Right lobe of liver (tissue), 6 donors: ENCODE measurements around the gene PYGL. TPM values are rescaled to one million over a fixed set of nuclear protein-coding genes. Genes with fewer than 3 reads are reported as not detected.

Experiments
- ATAC-seq, 4 donors: fragments of 200-7000 bp; cut with Tn5 transposase; one replicate each; pipeline ENCODE4 v1.9.1; 2020; ENCODE audit warnings: mild to moderate bottlenecking in 4 of 4, moderate library complexity in 4 of 4
- DNase-seq, 3 donors: peaks; one replicate each; pipeline ENCODE4 v3.0.0-alpha.2; 2020
- H3K27ac ChIP-seq, 3 donors: fragments of 200-600 bp; one replicate each; pipeline ENCODE4 v1.8.0; 2022
- H3K27me3 ChIP-seq, 2 donors: fragments of 200-600 bp; one replicate each; pipeline ENCODE4 v1.8.0; 2022
- H3K36me3 ChIP-seq, 4 donors: fragments of 200-600 bp; sonication (generic) in 1 of 4; one replicate each; pipeline versions ENCODE4 v1.5.1 to v1.8.0; 2017 to 2022; ENCODE audit warnings: control low read depth in 1 of 4
- H3K4me1 ChIP-seq, 4 donors: fragments of 200-600 bp; sonication (generic) in 1 of 4; one replicate each; pipeline versions ENCODE4 v1.5.1 to v1.8.0; 2017 to 2022; ENCODE audit warnings: control low read depth in 1 of 4
- H3K4me3 ChIP-seq, 3 donors: fragments of 200-600 bp; one replicate each; pipeline ENCODE4 v1.8.0; 2022
- H3K9me3 ChIP-seq, 4 donors: fragments of 200-600 bp; sonication (generic) in 1 of 4; one replicate each; pipeline versions ENCODE4 v1.5.1 to v1.8.0; 2017 to 2022; ENCODE audit warnings: control low read depth in 1 of 4
- POLR2A ChIP-seq: fragments of 450-650 bp; IDR thresholded peaks from one replicate; pipeline ENCODE4 v1.6.1; 2017; ENCODE audit warnings: antibody characterized with exemption, mild to moderate bottlenecking
- WGBS: methylation state at CpG from one replicate; pipeline ENCODE4 v1.1.6; 2018; ENCODE audit warnings: low coverage, low lambda C conversion rate; ENCODE audit not compliant: insufficient coverage; ENCODE audit errors: missing lambda C conversion rate; 5-methylcytosine and 5-hydroxymethylcytosine counted together
- intact Hi-C, 2 donors: fragments of 100-400 bp; cut with DNase I; formaldehyde crosslinking; loops; one replicate each; pipeline versions ENCODE4 v1.11.2 to v1.14.1; 2022
- total RNA-seq, 6 experiments: library from RNA; depleted of rRNA in 2 of 6; stranded (reverse); fragments of >200 nt in 2 of 6; fragmentation: NEBNext Ultra II Directional in 3 of 6; extraction: Animal tissue kit (Norgen Biotek cat#: 25700) in 3 of 6; gene quantifications; one replicate each; pipeline versions ENCODE4 v1.1.0 to v1.2.4, GENCODE V29; 2016 to 2023
- TF ChIP-seq, protein P1 (sequence below), 4 donors: fragments of 200-600 bp in 3 of 4; fragments of 450-650 bp in 1 of 4; IDR thresholded peaks; one replicate each; pipeline versions ENCODE4 v1.5.1 to v1.8.0; 2016 to 2022; ENCODE audit warnings: antibody characterized with exemption in 4 of 4, mild to moderate bottlenecking in 2 of 4
- donor health status: DM: no; HTN: yes; CAD: no.
- donor health status: DM: no; HTN: no; CAD: no.
- donor health status: DM: no; HTN: no; CAD: no.
- donor health status: DM: no; HTN: yes; CAD: no.
- donor health status: DM: no; HTN: yes; CAD: no.

Gene PYGL
- total RNA-seq, 6 experiments from 2014 or later = 80.1 to 130 (median 107) TPM

GRCh38 chr14:50928002-50928635 lies 16.2 kb downstream of the PYGL start:
- peaks cover 0 to 30% (median 0%) of the 10 kb centered on the region in 4 donors for H3K4me1 ChIP-seq
- intact Hi-C loops = no loop called here
- H3K36me3 ChIP-seq = peaks cover 0 to 51% (median 19%) of the 10 kb centered on the region in 4 donors
- H3K9me3 ChIP-seq = no peaks in the 10 kb centered on the region
- H3K4me3 ChIP-seq = no peak overlapping the region
- no peaks in the 10 kb centered on the region for H3K27me3 ChIP-seq
- TF ChIP-seq, protein P1, sequence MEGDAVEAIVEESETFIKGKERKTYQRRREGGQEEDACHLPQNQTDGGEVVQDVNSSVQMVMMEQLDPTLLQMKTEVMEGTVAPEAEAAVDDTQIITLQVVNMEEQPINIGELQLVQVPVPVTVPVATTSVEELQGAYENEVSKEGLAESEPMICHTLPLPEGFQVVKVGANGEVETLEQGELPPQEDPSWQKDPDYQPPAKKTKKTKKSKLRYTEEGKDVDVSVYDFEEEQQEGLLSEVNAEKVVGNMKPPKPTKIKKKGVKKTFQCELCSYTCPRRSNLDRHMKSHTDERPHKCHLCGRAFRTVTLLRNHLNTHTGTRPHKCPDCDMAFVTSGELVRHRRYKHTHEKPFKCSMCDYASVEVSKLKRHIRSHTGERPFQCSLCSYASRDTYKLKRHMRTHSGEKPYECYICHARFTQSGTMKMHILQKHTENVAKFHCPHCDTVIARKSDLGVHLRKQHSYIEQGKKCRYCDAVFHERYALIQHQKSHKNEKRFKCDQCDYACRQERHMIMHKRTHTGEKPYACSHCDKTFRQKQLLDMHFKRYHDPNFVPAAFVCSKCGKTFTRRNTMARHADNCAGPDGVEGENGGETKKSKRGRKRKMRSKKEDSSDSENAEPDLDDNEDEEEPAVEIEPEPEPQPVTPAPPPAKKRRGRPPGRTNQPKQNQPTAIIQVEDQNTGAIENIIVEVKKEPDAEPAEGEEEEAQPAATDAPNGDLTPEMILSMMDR (IDR thresholded peaks at IDR 0.05) = no peak
- TF ChIP-seq POLR2A = no peak
- H3K27ac ChIP-seq = peak overlapping the region in 2 of 3 donors; percentile 50 to 54
- WGBS = 51% methylated on average over 6 of the region's 6 CpGs
- ATAC-seq = peak; percentile 82 to 90 (median 88)
- peak in 1 of 3 donors; percentile 61 for DNase-seq

- Histone ChIP-seq H3K9me3 (no peaks in the 10 kb centered on the region), H3K4me3 (no peak overlapping the region), H3K27me3 (no peaks in the 10 kb centered on the region), H3K27ac (peak overlapping the region; percentile 21 to 54 (median 50)), H3K36me3 (peaks cover 0 to 52% (median 23%) of the 10 kb centered on the region in 4 donors), H3K4me1 (peaks cover 0 to 30% (median 0%) of the 10 kb centered on the region in 4 donors)
- DNase-seq = no peak
- 61% methylated on average over 3 of the region's 3 CpGs for WGBS
- ATAC-seq = peak; percentile 56 to 70 (median 58)
- TF ChIP-seq, protein P1 (IDR thresholded peaks at IDR 0.05) = no peak
- TF ChIP-seq POLR2A = no peak
- intact Hi-C loops = no loop called here
These were observed 17.4 kb downstream of the PYGL start for GRCh38 chr14:50926851-50927386.

DNA sequence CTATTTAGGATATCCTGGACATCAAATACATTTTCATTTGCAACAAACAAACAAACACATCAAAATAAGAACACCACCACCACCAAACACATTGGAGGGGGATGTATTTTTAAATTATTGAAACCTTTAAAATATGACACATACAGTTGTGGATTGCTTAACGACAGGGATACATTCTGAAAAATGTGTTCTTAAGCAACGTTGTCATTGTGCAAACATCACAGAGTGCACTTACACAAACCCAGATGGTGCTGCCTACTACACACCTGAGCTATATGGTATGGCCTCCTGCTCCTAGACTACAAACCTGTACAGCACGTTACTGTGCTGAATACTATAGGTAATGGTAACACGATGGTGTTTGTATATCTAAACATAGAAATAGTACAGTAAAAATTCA lies 19.4 kb downstream of the PYGL start:
- H3K36me3 ChIP-seq = peaks cover 0 to 47% (median 14%) of the 10 kb centered on the region in 4 donors
- TF ChIP-seq, protein P1 (IDR thresholded peaks at IDR 0.05) = no peak
- no peak for TF ChIP-seq POLR2A
- no peaks in the 10 kb centered on the region for H3K9me3 ChIP-seq
- no peak for ATAC-seq
- no peak overlapping the region for H3K4me3 ChIP-seq
- H3K27me3 ChIP-seq = no peaks in the 10 kb centered on the region
- no peak overlapping the region for H3K27ac ChIP-seq
- DNase-seq = no peak
- WGBS = 45% methylated on average over 4 of the region's 4 CpGs
- intact Hi-C loops = no loop called here
- peaks cover 0 to 44% (median 0%) of the 10 kb centered on the region in 4 donors for H3K4me1 ChIP-seq

DNA sequence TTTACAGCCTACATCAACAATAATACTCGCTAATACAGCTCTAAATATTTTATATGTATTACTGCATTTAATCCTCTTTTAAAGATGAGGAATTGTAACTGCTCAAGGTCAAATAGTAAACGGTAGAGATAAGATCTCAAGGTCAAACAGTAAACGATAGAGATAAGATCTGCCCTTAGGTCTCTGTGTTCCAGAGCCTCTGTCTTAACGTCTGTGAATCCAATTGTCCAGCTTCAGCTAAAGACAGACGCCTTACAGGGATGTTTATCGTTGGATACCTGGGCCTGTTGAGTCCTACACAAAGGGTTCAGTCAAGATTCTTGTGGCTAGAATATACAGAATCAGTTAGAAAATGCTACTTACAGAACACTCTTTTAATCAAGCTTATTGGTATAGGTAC lies 20.0 kb downstream of the PYGL start:
- Histone ChIP-seq H3K27me3 (no peaks in the 10 kb centered on the region), H3K27ac (no peak overlapping the region), H3K9me3 (no peaks in the 10 kb centered on the region), H3K36me3 (peaks cover 0 to 42% (median 13%) of the 10 kb centered on the region in 4 donors), H3K4me1 (peaks cover 0 to 48% (median 0%) of the 10 kb centered on the region in 4 donors), H3K4me3 (no peak overlapping the region)
- DNase-seq (no peak), ATAC-seq (no peak)
- intact Hi-C loops = no loop called here
- WGBS = 57% methylated on average over 6 of the region's 6 CpGs
- no peak for TF ChIP-seq POLR2A
- TF ChIP-seq, protein P1 (IDR thresholded peaks at IDR 0.05) = no peak
